ENCODE measurements around the gene YTHDF1. TPM values are rescaled to one million over a fixed set of nuclear protein-coding genes. Genes with fewer than 3 reads are reported as not detected.

Gene YTHDF1
- total RNA-seq, 4 donors from 2014 or later = 17.9 to 32.1 (median 29.7) TPM

DNA sequence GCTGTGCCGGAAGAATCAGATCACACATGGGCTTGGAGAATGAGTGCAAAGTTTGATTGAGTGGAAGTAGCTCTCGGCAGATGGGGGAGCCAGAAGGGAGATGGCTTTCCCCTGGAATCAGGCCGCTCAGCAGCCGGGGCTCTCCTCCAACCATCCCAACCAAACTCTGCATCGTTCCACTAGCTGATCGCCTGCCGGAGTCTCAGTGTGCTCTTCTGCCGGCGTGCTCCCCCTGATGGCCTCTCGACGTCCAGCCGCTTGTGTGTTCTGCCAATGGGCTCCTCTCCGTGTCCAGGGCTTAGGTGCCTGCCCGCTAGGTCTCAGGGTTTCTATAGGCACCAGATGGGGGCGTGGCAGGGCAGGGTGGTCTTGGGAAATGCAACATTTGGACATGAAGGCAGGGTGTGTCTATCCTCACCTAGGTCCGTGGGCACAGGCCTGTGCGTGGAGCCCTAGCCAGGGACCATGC lies 14.9 kb upstream of the YTHDF1 start:
- intact Hi-C loops (cut with DNase I) = loop anchor here (5.0 kb wide), 1 partner anchor 174 kb away; no protein-coding TSS in a partner anchor
- WGBS = 18% methylated on average over 8 of the region's 17 CpGs
- Histone ChIP-seq H3K9me3 (no peaks in the 10 kb centered on the region), H3K4me1 (peaks cover 0 to 10% (median 9%) of the 10 kb centered on the region in 4 donors), H3K27me3 (peaks cover 0 to 69% (median 4%) of the 10 kb centered on the region in 4 donors), H3K27ac (replicated peaks in 1 of 4) (peak overlapping the region in 1 of 4 donors; percentile 14), H3K36me3 (no peaks in the 10 kb centered on the region), H3K4me3 (no peak overlapping the region)
- DNase-seq (ENCODE audit: extremely low spot score) = no peak
- peak; percentile 50 to 62 (median 61) for TF ChIP-seq CTCF (IDR thresholded peaks at IDR 0.05)
- TF ChIP-seq EP300 (IDR thresholded peaks at IDR 0.05) = no peak

GRCh38 chr20:63228806-63229205 lies 12.9 kb upstream of the YTHDF1 start:
- Histone ChIP-seq H3K9me3 (no peaks in the 10 kb centered on the region), H3K27me3 (peaks cover 0 to 48% (median 0%) of the 10 kb centered on the region in 4 donors), H3K4me3 (no peak overlapping the region), H3K4me1 (peaks cover 7 to 23% (median 20%) of the 10 kb centered on the region in 4 donors), H3K36me3 (no peaks in the 10 kb centered on the region), H3K27ac (replicated peaks in 1 of 4) (no peak overlapping the region)
- intact Hi-C loops (cut with DNase I) = no loop called here
- WGBS = 67% methylated on average over 13 of the region's 13 CpGs
- TF ChIP-seq POLR2AphosphoS5 (IDR thresholded peaks at IDR 0.05) (no peak), CTCF (IDR thresholded peaks at IDR 0.05) (no peak), POLR2A (IDR thresholded peaks at IDR 0.05; ENCODE audit: low read depth) (no peak), EP300 (IDR thresholded peaks at IDR 0.05) (no peak)
- no peak for DNase-seq (ENCODE audit: extremely low spot score)

DNA sequence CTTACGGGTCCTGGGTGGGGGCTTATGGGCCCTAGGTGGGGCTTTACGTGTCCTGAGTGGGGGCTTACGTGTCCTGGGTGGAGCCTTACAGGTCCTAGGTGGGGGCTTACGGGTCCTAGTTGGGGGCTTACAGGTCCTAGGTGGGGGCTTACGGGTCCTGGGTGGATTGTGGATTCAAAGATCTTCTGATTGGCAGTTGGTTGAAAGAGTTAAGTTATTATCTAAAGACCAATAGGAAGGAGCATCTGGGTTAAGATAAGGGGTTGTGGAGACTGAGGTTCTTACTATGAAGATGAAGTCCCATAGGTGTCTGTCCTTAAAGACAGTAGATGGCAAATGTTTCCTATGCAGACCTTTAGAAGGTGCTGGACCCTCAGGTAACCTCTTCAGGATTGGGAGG lies 11.3 kb upstream of the YTHDF1 start:
- H3K27me3 ChIP-seq = peaks cover 0 to 33% (median 0%) of the 10 kb centered on the region in 4 donors
- no peaks in the 10 kb centered on the region for H3K9me3 ChIP-seq
- intact Hi-C loops (cut with DNase I) = no loop called here
- no peaks in the 10 kb centered on the region for H3K36me3 ChIP-seq
- DNase-seq (ENCODE audit: extremely low spot score) = no peak
- TF ChIP-seq POLR2AphosphoS5 (IDR thresholded peaks at IDR 0.05) (no peak), EP300 (IDR thresholded peaks at IDR 0.05) (no peak), CTCF (IDR thresholded peaks at IDR 0.05) (no peak), POLR2A (IDR thresholded peaks at IDR 0.05; ENCODE audit: low read depth) (no peak)
- no peak overlapping the region for H3K4me3 ChIP-seq
- no peak overlapping the region for H3K27ac ChIP-seq (replicated peaks in 1 of 4)
- peaks cover 7 to 23% (median 19%) of the 10 kb centered on the region in 4 donors for H3K4me1 ChIP-seq
- 98% methylated on average over 5 of the region's 5 CpGs for WGBS

DNA sequence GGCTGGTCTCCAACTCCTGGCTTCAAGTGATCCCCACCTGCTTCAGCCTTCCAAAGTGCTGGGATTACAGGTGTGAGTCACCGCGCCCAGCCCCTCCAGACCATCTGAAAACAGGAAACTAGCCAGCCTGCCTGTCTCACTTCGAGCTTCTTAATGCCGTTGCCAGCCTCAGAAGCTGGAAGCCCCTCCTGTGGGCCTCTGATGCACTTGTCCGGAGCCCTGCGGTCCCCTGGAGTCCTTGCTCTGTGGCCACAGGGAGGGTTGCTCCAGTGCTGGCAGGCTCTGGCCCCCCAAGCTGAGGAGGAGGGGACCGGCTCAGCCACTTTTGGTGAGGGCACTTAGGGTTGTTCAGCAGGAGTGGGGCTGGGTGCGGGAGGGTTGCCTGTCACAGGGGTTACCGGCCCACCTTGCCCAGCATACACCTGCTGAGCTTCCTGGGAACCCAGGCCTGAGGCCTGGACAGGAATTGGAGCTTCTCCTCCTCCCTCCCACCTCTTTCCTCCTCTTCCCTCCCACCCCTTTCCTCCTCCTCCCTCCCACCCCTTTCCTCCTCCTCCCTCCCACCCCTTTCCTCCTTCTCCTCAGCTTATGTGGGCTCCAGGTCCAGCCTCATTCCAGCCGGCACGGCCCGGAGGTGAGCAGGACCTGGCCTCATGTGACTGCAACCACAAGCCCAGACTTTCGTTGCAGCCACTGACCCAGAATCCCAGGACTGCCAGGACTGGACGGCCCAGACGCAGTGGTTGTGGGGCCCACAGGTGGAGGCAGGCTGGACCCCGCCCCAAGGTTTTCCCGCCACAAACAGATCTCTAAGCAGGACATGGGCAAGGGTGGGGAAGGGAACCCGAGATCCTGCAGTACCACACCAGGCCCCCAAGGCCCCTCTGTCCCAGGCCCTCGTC lies 10.4 kb upstream of the YTHDF1 start:
- WGBS = 93% methylated on average over 15 of the region's 19 CpGs
- TF ChIP-seq EP300 (IDR thresholded peaks at IDR 0.05) = no peak
- TF ChIP-seq POLR2AphosphoS5 (IDR thresholded peaks at IDR 0.05) = no peak
- TF ChIP-seq POLR2A (IDR thresholded peaks at IDR 0.05; ENCODE audit: low read depth) = no peak
- no peak for DNase-seq (ENCODE audit: extremely low spot score)
- Histone ChIP-seq H3K27me3 (peaks cover 0 to 24% (median 0%) of the 10 kb centered on the region in 4 donors), H3K36me3 (no peaks in the 10 kb centered on the region), H3K27ac (replicated peaks in 1 of 4) (no peak overlapping the region), H3K4me3 (no peak overlapping the region), H3K4me1 (peaks cover 7 to 23% (median 18%) of the 10 kb centered on the region in 4 donors), H3K9me3 (no peaks in the 10 kb centered on the region)
- intact Hi-C loops (cut with DNase I) = no loop called here

GRCh38 chr20:63225082-63225454 lies 9.1 kb upstream of the YTHDF1 start:
- Histone ChIP-seq H3K27ac (replicated peaks in 1 of 4) (peak overlapping the region in 1 of 4 donors; percentile 22), H3K9me3 (no peaks in the 10 kb centered on the region), H3K4me3 (no peak overlapping the region), H3K36me3 (no peaks in the 10 kb centered on the region), H3K27me3 (peaks cover 0 to 19% (median 0%) of the 10 kb centered on the region in 4 donors), H3K4me1 (peaks cover 7 to 14% (median 11%) of the 10 kb centered on the region in 4 donors)
- intact Hi-C loops (cut with DNase I) = no loop called here
- WGBS = 53% methylated on average over 7 of the region's 7 CpGs
- TF ChIP-seq EP300 (IDR thresholded peaks at IDR 0.05) (no peak), POLR2AphosphoS5 (IDR thresholded peaks at IDR 0.05) (no peak), POLR2A (IDR thresholded peaks at IDR 0.05; ENCODE audit: low read depth) (no peak), CTCF (IDR thresholded peaks at IDR 0.05) (no peak)
- DNase-seq (ENCODE audit: extremely low spot score) = no peak

Measured in esophagus muscularis mucosa (tissue), 4 donors.